IMR-90 (cell line): Measurements from ENCODE around the gene MEP1B. TPM values are rescaled to one million over a fixed set of nuclear protein-coding genes. Genes with fewer than 3 reads are reported as not detected.

Experiments used
- ATAC-seq: fragments of 200-7000 bp; cut with Tn5 transposase; 2 replicates; pipeline ENCODE4 v1.9.1; 2020; ENCODE audit warnings: low read depth, mild to moderate bottlenecking, moderate library complexity
- BruUV-seq: library from RNA; stranded (reverse); fragments of 400-500 nt; replicated peaks from 2 replicates; lab custom pipeline; 2021; lab: Mats Ljungman, UMichigan
- CTCF ChIA-PET: fragments of 300-600 bp; formaldehyde crosslinking; extraction: SDS; loops from one replicate; lab custom pipeline; 2021; ENCODE audit warnings: antibody characterized with exemption; lab: Yijun Ruan, JAX
- POLR2A ChIA-PET: fragments of 300-600 bp; sonication (Branson Sonifier 250); formaldehyde crosslinking; loops from one replicate; lab custom pipeline; 2022; ENCODE audit warnings: antibody characterized with exemption; ENCODE audit not compliant: unreplicated experiment; lab: Charles Lee
- DNase-seq: peaks from one replicate; pipeline ENCODE4 v3.0.0; 2013
- H2AFZ ChIP-seq: replicated peaks from 2 replicates; pipeline ENCODE3; 2013; ENCODE audit warnings: low read length, mild to moderate bottlenecking; ENCODE audit not compliant: poor library complexity
- H2AK5ac ChIP-seq: 2 replicates; pipeline ENCODE4 v1.6.1; 2013; ENCODE audit warnings: low read depth, low read length, inconsistent platforms
- H2AK9ac ChIP-seq: replicated peaks from 2 replicates; pipeline ENCODE3; 2013; ENCODE audit warnings: mild to moderate bottlenecking, low read depth, low read length, moderate library complexity; ENCODE audit not compliant: poor library complexity
- H2BK120ac ChIP-seq: 2 replicates; pipeline ENCODE4 v1.6.1; 2013; ENCODE audit warnings: low read depth, low read length, inconsistent platforms
- H2BK15ac ChIP-seq: 3 replicates; pipeline ENCODE4 v1.6.1; 2013; ENCODE audit warnings: low read depth, low read length, inconsistent platforms
- H2BK20ac ChIP-seq: 2 replicates; pipeline ENCODE4 v1.6.1; 2013; ENCODE audit warnings: low read depth, mild to moderate bottlenecking, inconsistent platforms, low read length, moderate library complexity
- H2BK5ac ChIP-seq: 2 replicates; pipeline ENCODE4 v1.6.1; 2013; ENCODE audit warnings: mild to moderate bottlenecking, low read depth, low read length, inconsistent platforms; ENCODE audit not compliant: poor library complexity, severe bottlenecking
- H3K14ac ChIP-seq: replicated peaks from 2 replicates; pipeline ENCODE4 v1.6.1; 2013; ENCODE audit warnings: low read depth, low read length, inconsistent platforms
- H3K18ac ChIP-seq: 2 replicates; pipeline ENCODE4 v1.6.1; 2013; ENCODE audit warnings: low read depth, low read length, control low read depth
- H3K23ac ChIP-seq: 2 replicates; pipeline ENCODE4 v1.6.1; 2013; ENCODE audit warnings: low read depth, low read length, inconsistent platforms
- H3K27ac ChIP-seq: 2 replicates; pipeline ENCODE4 v1.5.1; 2013; ENCODE audit warnings: mild to moderate bottlenecking, control low read depth, low read length; ENCODE audit not compliant: insufficient read depth
- H3K27me3 ChIP-seq: 2 replicates; pipeline ENCODE4 v1.6.1; 2013; ENCODE audit warnings: low read length; ENCODE audit not compliant: control insufficient read depth, insufficient read depth
- H3K36me3 ChIP-seq: 2 replicates; pipeline ENCODE4 v1.6.1; 2013; ENCODE audit warnings: low read length, mixed read lengths; ENCODE audit not compliant: control insufficient read depth, insufficient read depth
- H3K4ac ChIP-seq: 2 replicates; pipeline ENCODE4 v1.6.1; 2013; ENCODE audit warnings: low read depth, low read length, inconsistent platforms
- H3K4me1 ChIP-seq: 2 replicates; pipeline ENCODE4 v1.6.1; 2013; ENCODE audit warnings: low read length, mixed read lengths; ENCODE audit not compliant: control insufficient read depth, insufficient read depth
- H3K4me2 ChIP-seq: 2 replicates; pipeline ENCODE4 v1.6.1; 2013; ENCODE audit warnings: low read depth, mild to moderate bottlenecking, control low read depth, low read length, moderate library complexity
- H3K4me3 ChIP-seq: 2 replicates; pipeline ENCODE4 v1.5.1; 2013; ENCODE audit warnings: low read depth, mild to moderate bottlenecking, control low read depth, low read length, moderate library complexity; ENCODE audit not compliant: insufficient read depth
- H3K56ac ChIP-seq: 2 replicates; pipeline ENCODE4 v1.6.1; 2013; ENCODE audit warnings: low read length, inconsistent platforms; ENCODE audit not compliant: insufficient read depth; ENCODE audit errors: extremely low read depth
- H3K79me1 ChIP-seq, 2 experiments: 2 replicates each; pipeline ENCODE4 v1.6.1; 2013; ENCODE audit warnings: low read length in 2 of 2, inconsistent platforms in 1 of 2, low read depth in 1 of 2
- H3K9ac ChIP-seq: 2 replicates; pipeline ENCODE4 v1.6.1; 2013; ENCODE audit warnings: low read depth, low read length, control low read depth
- H3K9me1 ChIP-seq: 2 replicates; pipeline ENCODE4 v1.6.1; 2013; ENCODE audit warnings: low read length, inconsistent platforms; ENCODE audit not compliant: insufficient read depth
- H3K9me3 ChIP-seq: 2 replicates; pipeline ENCODE4 v1.6.1; 2013; ENCODE audit warnings: low read length; ENCODE audit not compliant: control insufficient read depth, insufficient read depth
- H4K20me1 ChIP-seq: 2 replicates; pipeline ENCODE4 v1.6.1; 2013; ENCODE audit warnings: low read length, inconsistent platforms; ENCODE audit not compliant: insufficient read depth
- H4K5ac ChIP-seq: 2 replicates; pipeline ENCODE4 v1.6.1; 2013; ENCODE audit warnings: mild to moderate bottlenecking, low read depth, low read length, control low read depth
- H4K8ac ChIP-seq, 2 experiments: 2 replicates each; pipeline ENCODE4 v1.6.1; 2013; ENCODE audit warnings: low read depth in 2 of 2, low read length in 2 of 2, control low read depth in 1 of 2, inconsistent platforms in 1 of 2
- H4K91ac ChIP-seq: 2 replicates; pipeline ENCODE4 v1.6.1; 2013; ENCODE audit warnings: low read depth, low read length, inconsistent platforms; ENCODE audit not compliant: insufficient read depth
- CHD1 ChIP-seq: IDR thresholded peaks from 2 replicates; pipeline ENCODE4 v1.6.1; 2012; ENCODE audit warnings: low read depth, low read length, improper control_type of control experiment
- CTCF ChIP-seq: conservative IDR thresholded peaks from 2 replicates; pipeline ENCODE4 v1.5.1; 2012; ENCODE audit warnings: mild to moderate bottlenecking, low read depth, low read length, improper control_type of control experiment
- ELK1 ChIP-seq: fragments of 150-350 bp; IDR thresholded peaks from 2 replicates; pipeline ENCODE4 v1.6.1; 2016; ENCODE audit warnings: low read depth, mild to moderate bottlenecking, low read length, moderate library complexity, borderline replicate concordance
- MAFK ChIP-seq: IDR thresholded peaks from 2 replicates; pipeline ENCODE4 v1.6.1; 2012; ENCODE audit warnings: low read depth, low read length, improper control_type of control experiment
- RAD21 ChIP-seq: IDR thresholded peaks from 2 replicates; pipeline ENCODE4 v1.6.1; 2012; ENCODE audit warnings: low read length, improper control_type of control experiment
- WGBS, 2 experiments: methylation state at CpG; one replicate each; pipeline versions ENCODE4 v1.1.5 to v1.1.7; 2013; ENCODE audit warnings: missing lambda C conversion rate in 2 of 2; ENCODE audit not compliant: insufficient read length in 1 of 2; ENCODE audit errors: extremely low coverage in 2 of 2; 5-methylcytosine and 5-hydroxymethylcytosine counted together
- dilution Hi-C: fragments of 300-500 bp; cut with HindIII; formaldehyde crosslinking; loops from one replicate; pipeline ENCODE4 v1.14.3; 2018; ENCODE audit warnings: low sequenced_read_pairs; ENCODE audit not compliant: unreplicated experiment
- in situ Hi-C: fragments of 300-500 bp; cut with MboI; formaldehyde crosslinking; loops from 3 replicates; pipeline ENCODE4 v1.14.3; 2019; ENCODE audit warnings: low sequenced_read_pairs, inconsistent platforms, mixed read lengths
- intact Hi-C: fragments of 100-400 bp; cut with micrococcal nuclease; formaldehyde crosslinking; loops from 2 replicates; pipeline ENCODE4 v1.10.0; 2022
- polyA plus RNA-seq, 3 experiments: library from polyadenylated mRNA; depleted of rRNA; stranded (reverse); fragments of >200 nt; gene quantifications; 2 replicates each; pipeline ENCODE4 v1.2.3, GENCODE V29; 2012; ENCODE audit warnings: low replicate concordance in 1 of 3
- total RNA-seq: library from RNA; depleted of rRNA; stranded (reverse); fragments of >200 nt; gene quantifications from 2 replicates; pipeline ENCODE4 v1.2.3, GENCODE V29; 2012

MEP1B gene
- total and polyA plus RNA-seq, 2 of the 4 experiments (the other 2 are of a cell fraction), result not detected

DNA sequence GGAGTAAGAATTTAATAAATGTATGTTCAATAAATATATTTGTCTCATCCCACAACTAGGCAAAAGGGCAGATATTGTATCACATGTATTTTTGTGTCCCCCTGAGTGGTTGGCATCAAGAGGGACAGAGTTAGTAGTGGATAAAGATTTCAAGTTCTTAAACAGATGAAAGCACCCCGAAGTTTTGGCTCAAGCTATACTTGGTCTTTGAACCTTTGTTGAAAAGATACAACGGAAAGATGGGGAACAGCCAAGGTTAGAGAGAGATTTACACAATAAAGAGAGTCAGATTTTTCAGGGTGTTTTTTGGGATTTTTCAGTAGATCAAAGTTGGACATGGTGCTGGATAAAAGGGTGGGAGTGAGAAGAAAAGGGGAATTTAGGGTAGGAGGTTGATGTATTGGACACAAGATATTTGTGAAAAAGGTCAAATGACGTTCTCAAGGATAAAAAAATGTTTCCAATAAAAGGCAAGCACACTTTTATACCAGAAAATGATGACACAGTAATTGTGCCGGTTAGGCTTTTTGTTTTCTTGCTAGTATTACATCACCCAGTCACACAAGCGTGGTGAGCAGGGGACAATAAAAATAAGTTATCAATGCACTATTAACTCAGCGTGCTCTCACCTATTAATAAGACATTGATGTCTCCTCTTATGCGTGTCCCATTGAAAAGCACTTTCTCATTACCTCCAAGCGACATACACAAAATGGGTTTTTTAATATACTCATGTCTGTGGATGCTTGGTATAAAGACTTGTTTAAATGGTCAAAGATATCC, 59.5 kb downstream of the MEP1B start:
- Histone ChIP-seq H2AK9ac (no peak overlapping the region), H3K79me1 (no peaks in the 10 kb centered on the region), H3K14ac (no peak overlapping the region), H3K18ac (no peak overlapping the region), H3K56ac (no peak overlapping the region), H3K4me2 (no peak overlapping the region), H2BK20ac (no peak overlapping the region), H3K27ac (no peak overlapping the region), H3K27me3 (no peaks in the 10 kb centered on the region; the same call in 1 of the 2 replicates), H4K5ac (no peak overlapping the region), H4K91ac (no peak overlapping the region), H4K8ac (no peak overlapping the region), H2AFZ (no peak overlapping the region), H2BK5ac (no peak overlapping the region), H3K4ac (no peak overlapping the region), H3K9ac (no peak overlapping the region), H3K9me1 (no peaks in the 10 kb centered on the region), H2AK5ac (no peak overlapping the region), H2BK120ac (no peak overlapping the region), H3K23ac (no peak overlapping the region), H3K36me3 (no peaks in the 10 kb centered on the region), H3K9me3 (no peaks in the 10 kb centered on the region), H2BK15ac (no peak overlapping the region), H4K20me1 (no peaks in the 10 kb centered on the region), H3K4me1 (no peaks in the 10 kb centered on the region), H3K4me3 (no peak overlapping the region)
- 14% methylated on average over 1 of the region's 8 CpGs; no CpG with 5 or more reads in 1 of the 2 experiments for WGBS, 2 experiments
- DNase-seq (no peak), ATAC-seq (no peak)
- no TSS peak for BruUV-seq
- intact Hi-C loops, result no loop called here
- CTCF ChIA-PET, result no interaction called here
- in situ Hi-C loops, result no loop called here
- POLR2A ChIA-PET, result no interaction called here
- dilution Hi-C loops, result no loop called here
- TF ChIP-seq CHD1 (no peak), MAFK (no peak), ELK1 (no peak), RAD21 (no peak), CTCF (no peak)
